Measurements from ENCODE around the gene MEGF6.

DNA sequence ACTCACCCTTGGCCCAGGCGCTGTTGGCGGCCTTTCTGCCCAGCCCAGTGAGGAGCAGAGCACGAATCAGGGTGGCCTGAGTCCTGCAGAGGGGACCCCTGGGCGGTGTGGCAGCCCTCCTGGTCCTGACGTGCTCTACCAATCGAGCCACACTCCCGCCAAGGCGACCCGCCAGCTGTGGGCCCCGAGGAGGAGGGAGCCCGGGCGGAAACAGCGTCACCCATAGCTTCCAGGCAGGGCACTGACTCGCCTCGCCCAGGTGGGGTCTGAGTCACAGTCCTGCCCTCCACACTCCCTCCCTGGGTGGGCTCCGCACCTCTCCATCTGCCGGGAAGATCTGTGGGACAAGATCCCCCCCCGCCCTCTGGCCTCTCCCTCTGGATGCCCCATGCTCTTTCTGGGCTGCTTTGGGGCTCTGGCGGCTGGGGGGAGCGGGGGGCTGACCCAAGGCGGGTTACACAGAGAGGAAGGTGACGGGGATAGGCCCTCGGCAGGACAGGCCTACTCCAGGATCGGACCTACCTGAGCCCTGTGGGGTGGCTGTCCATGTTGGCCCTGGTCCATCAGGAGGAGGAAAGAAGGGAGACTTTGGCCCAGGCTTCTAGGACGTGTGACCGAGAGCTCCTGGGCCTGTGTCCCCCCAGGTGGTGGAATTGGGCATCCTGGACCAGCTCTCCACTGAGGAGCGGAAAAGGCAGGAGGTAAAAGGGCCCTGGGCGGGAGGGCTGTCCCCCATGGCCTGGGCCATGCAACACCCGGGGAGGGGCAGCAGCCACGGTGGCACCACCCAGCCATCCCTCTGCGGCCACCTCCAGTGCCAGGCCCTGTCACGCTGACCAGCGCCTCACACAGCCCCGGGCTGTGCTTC lies 142.8 kb downstream of the MEGF6 start:
- TF ChIP-seq, protein P1, sequence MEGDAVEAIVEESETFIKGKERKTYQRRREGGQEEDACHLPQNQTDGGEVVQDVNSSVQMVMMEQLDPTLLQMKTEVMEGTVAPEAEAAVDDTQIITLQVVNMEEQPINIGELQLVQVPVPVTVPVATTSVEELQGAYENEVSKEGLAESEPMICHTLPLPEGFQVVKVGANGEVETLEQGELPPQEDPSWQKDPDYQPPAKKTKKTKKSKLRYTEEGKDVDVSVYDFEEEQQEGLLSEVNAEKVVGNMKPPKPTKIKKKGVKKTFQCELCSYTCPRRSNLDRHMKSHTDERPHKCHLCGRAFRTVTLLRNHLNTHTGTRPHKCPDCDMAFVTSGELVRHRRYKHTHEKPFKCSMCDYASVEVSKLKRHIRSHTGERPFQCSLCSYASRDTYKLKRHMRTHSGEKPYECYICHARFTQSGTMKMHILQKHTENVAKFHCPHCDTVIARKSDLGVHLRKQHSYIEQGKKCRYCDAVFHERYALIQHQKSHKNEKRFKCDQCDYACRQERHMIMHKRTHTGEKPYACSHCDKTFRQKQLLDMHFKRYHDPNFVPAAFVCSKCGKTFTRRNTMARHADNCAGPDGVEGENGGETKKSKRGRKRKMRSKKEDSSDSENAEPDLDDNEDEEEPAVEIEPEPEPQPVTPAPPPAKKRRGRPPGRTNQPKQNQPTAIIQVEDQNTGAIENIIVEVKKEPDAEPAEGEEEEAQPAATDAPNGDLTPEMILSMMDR (IDR thresholded peaks at IDR 0.05): no peak
- no peak for TF ChIP-seq POLR2A (IDR thresholded peaks at IDR 0.05)
